T-helper 1 cell (primary cell): ENCODE data around the gene POLRMT.
"Not testable (repeated sequence)": the region's sequence is repeated elsewhere in the genome, so short reads cannot be mapped to it uniquely, and the experiment has no call there.

Experiments
- DNase-seq, 5 donors: peaks; one replicate each; pipeline ENCODE4 v3.0.0-alpha.2; 2012 to 2020

POLRMT gene

GRCh38 chr19:610801-611480 is 22.4 kb downstream of the POLRMT start:
- peak; percentile 46 to 78 (median 53) for DNase-seq

- peak in 3 of 5 donors; percentile 26 to 71 (median 45) for DNase-seq
Measured at GRCh38 chr19:610071-610800, 23.1 kb downstream of the POLRMT start.

GRCh38 chr19:609004-609346 is 24.4 kb downstream of the POLRMT start:
- no peak for DNase-seq

- DNase-seq = no peak
Measured at GRCh38 chr19:608155-609003, 25.0 kb downstream of the POLRMT start.

GRCh38 chr19:607301-608154 is 25.8 kb downstream of the POLRMT start:
- no peak for DNase-seq

- peak in 1 of 5 donors; percentile 43 for DNase-seq
Measured at GRCh38 chr19:605061-605971, 28.0 kb downstream of the POLRMT start.

- DNase-seq = peak in 3 of 5 donors; percentile 23 to 51 (median 28)
Measured at GRCh38 chr19:604355-604754, 29.0 kb downstream of the POLRMT start.

GRCh38 chr19:603779-604178 is 29.6 kb downstream of the POLRMT start:
- not testable (repeated sequence) for DNase-seq

- not testable (repeated sequence) for DNase-seq
Measured at GRCh38 chr19:603302-603639, 30.1 kb downstream of the POLRMT start.

- DNase-seq = no peak
Measured at GRCh38 chr19:602391-603301, 30.7 kb downstream of the POLRMT start.

GRCh38 chr19:601790-602189 is 31.5 kb downstream of the POLRMT start:
- DNase-seq = no peak

- DNase-seq = no peak
Measured at GRCh38 chr19:601310-601709, 32.0 kb downstream of the POLRMT start.

- DNase-seq = no peak
Measured at GRCh38 chr19:597406-598315, 35.7 kb downstream of the POLRMT start.

- no peak for DNase-seq
Measured at GRCh38 chr19:596263-596655, 37.1 kb downstream of the POLRMT start.

- DNase-seq = no peak
Measured at GRCh38 chr19:595326-596262, 37.7 kb downstream of the POLRMT start.

GRCh38 chr19:594265-594870 is 39.0 kb downstream of the POLRMT start:
- no peak for DNase-seq

- no peak for DNase-seq
Measured at GRCh38 chr19:593505-593904, 39.8 kb downstream of the POLRMT start.

- DNase-seq = no peak
Measured at GRCh38 chr19:593055-593454, 40.3 kb downstream of the POLRMT start.
